GM12878 (cell line): Measurements from ENCODE around the gene ARHGAP44.

Experiments used
- ATF7 ChIP-seq: fragments of 450-650 bp; IDR thresholded peaks from 2 replicates; pipeline ENCODE4 v1.6.1; 2016; ENCODE audit warnings: low read depth, mild to moderate bottlenecking
- BHLHE40 ChIP-seq, 2 experiments: fragments of 450-650 bp in 1 of 2; IDR thresholded peaks; 2 replicates each; pipeline ENCODE4 v1.6.1; 2011 to 2017; ENCODE audit warnings: low read depth in 2 of 2, borderline replicate concordance in 1 of 2, improper control_type of control experiment in 1 of 2, low read length in 1 of 2, mild to moderate bottlenecking in 1 of 2
- CREM ChIP-seq: IDR thresholded peaks from 2 replicates; pipeline ENCODE4 v1.6.1; 2014; ENCODE audit warnings: antibody characterized with exemption, low read depth
- CTCF ChIP-seq, 3 experiments: IDR thresholded peaks in 2 of 3; conservative IDR thresholded peaks in 1 of 3; 2 replicates each; pipeline ENCODE4 v1.5.1; 2011; ENCODE audit warnings: low read depth in 3 of 3, low read length in 3 of 3, mild to moderate bottlenecking in 3 of 3, control low read depth in 2 of 3, moderate library complexity in 2 of 3, inconsistent platforms in 1 of 3, mixed read lengths in 1 of 3; ENCODE audit not compliant: control insufficient read depth in 2 of 3, insufficient read depth in 1 of 3; ENCODE audit errors: extremely low read depth in 1 of 3
- EZH2 ChIP-seq: IDR thresholded peaks from 2 replicates; pipeline ENCODE4 v1.6.1; 2012; ENCODE audit warnings: low read depth, mild to moderate bottlenecking, control low read depth, inconsistent platforms, low read length, borderline replicate concordance; ENCODE audit not compliant: control insufficient read depth
- MAX ChIP-seq: IDR thresholded peaks from 2 replicates; pipeline ENCODE4 v1.6.1; 2012; ENCODE audit warnings: low read depth, low read length, improper control_type of control experiment
- MYB ChIP-seq: fragments of 150-350 bp; IDR thresholded peaks from 2 replicates; pipeline ENCODE4 v1.6.1; 2014; ENCODE audit warnings: mild to moderate bottlenecking, low read depth, low read length, borderline replicate concordance
- NFYB ChIP-seq: IDR thresholded peaks from 2 replicates; pipeline ENCODE4 v1.6.1; 2011; ENCODE audit warnings: low read depth, mild to moderate bottlenecking, low read length, improper control_type of control experiment, moderate library complexity; ENCODE audit not compliant: insufficient read depth
- PBX3 ChIP-seq: IDR thresholded peaks from 2 replicates; pipeline ENCODE4 v1.6.1; 2011; ENCODE audit warnings: mild to moderate bottlenecking, low read depth, low read length, moderate library complexity; ENCODE audit not compliant: insufficient replicate concordance
- POLR2AphosphoS5 ChIP-seq: IDR thresholded peaks from 2 replicates; pipeline ENCODE4 v1.6.1; 2011; ENCODE audit warnings: mild to moderate bottlenecking, low read length, inconsistent platforms
- SREBF1 ChIP-seq: IDR thresholded peaks from 2 replicates; pipeline ENCODE4 v1.6.1; 2012; ENCODE audit warnings: mild to moderate bottlenecking, low read length
- USF2 ChIP-seq: IDR thresholded peaks from 2 replicates; pipeline ENCODE4 v1.6.1; 2011; ENCODE audit warnings: low read depth, low read length, improper control_type of control experiment, borderline replicate concordance

- no peak for TF ChIP-seq EZH2
- TF ChIP-seq BHLHE40 (IDR thresholded peaks at IDR 0.05; ENCODE audit: borderline replicate concordance in 1 of 2, low read depth in 2 of 2, low read length in 1 of 2), result no peak
- TF ChIP-seq MYB, result no peak
- TF ChIP-seq NFYB, result no peak
- no peak for TF ChIP-seq CREM
- TF ChIP-seq SREBF1, result no peak
- TF ChIP-seq PBX3, result no peak
- TF ChIP-seq CTCF (IDR thresholded peaks at IDR 0.05 in 2 of 3, conservative IDR thresholded peaks at IDR 0.05 in 1 of 3; ENCODE audit: control insufficient read depth in 2 of 3, extremely low read depth in 1 of 3, insufficient read depth in 1 of 3, low read depth in 3 of 3, low read length in 3 of 3), result no peak
- TF ChIP-seq MAX, result no peak
- TF ChIP-seq ATF7, result no peak
- TF ChIP-seq POLR2AphosphoS5, result no peak
- TF ChIP-seq USF2, result no peak
Observed at GRCh38 chr17:12812877-12813276, 23.6 kb downstream of the ARHGAP44 start.
